AG10803 (cell line): ENCODE results near the gene CRTAP.
"Not testable (repeated sequence)": the region's sequence is repeated elsewhere in the genome, so short reads cannot be mapped to it uniquely, and the experiment has no call there.

ENCODE experiments used
- DNase-seq: peaks from one replicate; pipeline ENCODE4 v3.0.0; 2010; ENCODE audit warnings: low read depth
- H3K4me3 ChIP-seq: 2 replicates; pipeline ENCODE4 v1.5.1; 2011; ENCODE audit warnings: mild to moderate bottlenecking, low read length, control low read depth
- TF ChIP-seq, protein P1 (sequence below): conservative IDR thresholded peaks from 2 replicates; pipeline ENCODE4 v1.5.1; 2011; ENCODE audit warnings: mild to moderate bottlenecking, low read length, control low read depth, inconsistent platforms

CRTAP gene

DNA sequence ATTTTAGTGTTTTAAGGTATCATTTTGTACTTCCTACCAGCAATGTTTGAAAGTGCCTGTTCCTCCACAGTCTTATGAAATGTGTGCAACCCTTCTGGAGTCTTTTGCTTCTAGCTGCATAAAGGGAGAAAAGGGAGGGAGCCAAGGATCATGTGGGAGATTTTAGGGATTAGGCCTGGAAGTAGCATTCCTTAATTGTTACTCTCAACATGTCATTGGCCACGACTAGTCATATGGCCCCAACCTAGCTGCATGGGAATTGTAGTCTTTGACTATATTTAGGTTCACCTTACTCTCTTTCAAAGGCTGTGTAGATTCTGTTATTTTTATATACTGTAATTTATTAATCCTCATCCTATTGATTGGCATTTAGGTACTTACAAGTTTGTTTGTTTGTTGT is 14.9 kb downstream of the CRTAP start:
- peak; percentile 24 for DNase-seq
- TF ChIP-seq, protein P1, sequence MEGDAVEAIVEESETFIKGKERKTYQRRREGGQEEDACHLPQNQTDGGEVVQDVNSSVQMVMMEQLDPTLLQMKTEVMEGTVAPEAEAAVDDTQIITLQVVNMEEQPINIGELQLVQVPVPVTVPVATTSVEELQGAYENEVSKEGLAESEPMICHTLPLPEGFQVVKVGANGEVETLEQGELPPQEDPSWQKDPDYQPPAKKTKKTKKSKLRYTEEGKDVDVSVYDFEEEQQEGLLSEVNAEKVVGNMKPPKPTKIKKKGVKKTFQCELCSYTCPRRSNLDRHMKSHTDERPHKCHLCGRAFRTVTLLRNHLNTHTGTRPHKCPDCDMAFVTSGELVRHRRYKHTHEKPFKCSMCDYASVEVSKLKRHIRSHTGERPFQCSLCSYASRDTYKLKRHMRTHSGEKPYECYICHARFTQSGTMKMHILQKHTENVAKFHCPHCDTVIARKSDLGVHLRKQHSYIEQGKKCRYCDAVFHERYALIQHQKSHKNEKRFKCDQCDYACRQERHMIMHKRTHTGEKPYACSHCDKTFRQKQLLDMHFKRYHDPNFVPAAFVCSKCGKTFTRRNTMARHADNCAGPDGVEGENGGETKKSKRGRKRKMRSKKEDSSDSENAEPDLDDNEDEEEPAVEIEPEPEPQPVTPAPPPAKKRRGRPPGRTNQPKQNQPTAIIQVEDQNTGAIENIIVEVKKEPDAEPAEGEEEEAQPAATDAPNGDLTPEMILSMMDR, result no peak
- H3K4me3 ChIP-seq, result no peak overlapping the region

DNA sequence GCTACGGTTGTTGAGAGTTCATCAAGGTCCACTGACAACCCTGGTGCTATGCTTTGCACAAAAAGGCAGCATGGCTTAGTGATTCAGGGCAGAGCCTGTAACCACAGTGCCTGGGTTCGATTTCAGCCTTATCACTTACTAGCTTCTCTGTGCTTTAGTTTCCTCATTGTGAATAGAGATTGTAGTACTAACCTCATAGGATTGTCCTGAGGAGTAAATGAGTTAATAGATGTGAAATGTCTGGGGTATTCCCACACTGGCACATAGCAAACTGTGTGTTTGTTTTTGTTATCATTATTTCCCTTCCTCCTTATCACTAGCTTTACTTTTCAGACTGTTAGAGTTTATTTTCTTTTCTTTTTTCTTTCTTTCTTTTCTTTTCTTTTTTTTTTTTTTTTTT is 16.3 kb downstream of the CRTAP start:
- H3K4me3 ChIP-seq, result no peak overlapping the region
- no peak for DNase-seq
- TF ChIP-seq, protein P1, result no peak

DNA sequence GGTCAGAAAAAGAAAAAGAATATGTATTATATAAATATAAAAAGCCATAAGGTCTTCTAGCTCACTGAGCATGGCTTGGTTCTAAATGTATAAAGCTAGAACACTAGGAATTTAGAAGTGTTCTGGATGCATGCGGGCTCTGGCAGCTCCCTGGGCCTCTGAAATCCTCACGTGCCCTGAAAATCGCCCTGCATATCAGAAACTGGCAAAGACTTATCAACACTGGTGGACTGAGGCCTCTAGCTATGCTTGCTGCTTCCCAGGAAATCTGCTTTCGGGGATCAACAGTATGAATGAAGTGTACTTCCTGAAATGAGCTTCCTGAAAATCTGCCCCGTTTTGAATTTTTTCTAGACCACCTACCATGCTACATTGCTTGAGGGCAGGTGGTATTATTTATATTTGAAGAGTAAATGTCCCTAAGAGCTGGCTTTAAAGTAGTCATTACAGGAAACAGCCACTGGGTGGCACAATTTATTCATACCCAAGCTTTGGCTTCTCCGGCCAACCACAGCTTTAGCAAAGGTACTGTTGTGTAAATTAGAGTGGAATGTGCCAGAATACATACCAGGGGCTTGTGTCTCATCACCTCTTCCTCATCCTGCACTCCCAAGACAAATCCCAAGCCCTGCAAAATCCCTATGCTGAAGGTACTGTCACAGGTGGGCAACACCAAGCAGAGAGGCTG is 17.7 kb downstream of the CRTAP start:
- DNase-seq, result peak; percentile 80

DNA sequence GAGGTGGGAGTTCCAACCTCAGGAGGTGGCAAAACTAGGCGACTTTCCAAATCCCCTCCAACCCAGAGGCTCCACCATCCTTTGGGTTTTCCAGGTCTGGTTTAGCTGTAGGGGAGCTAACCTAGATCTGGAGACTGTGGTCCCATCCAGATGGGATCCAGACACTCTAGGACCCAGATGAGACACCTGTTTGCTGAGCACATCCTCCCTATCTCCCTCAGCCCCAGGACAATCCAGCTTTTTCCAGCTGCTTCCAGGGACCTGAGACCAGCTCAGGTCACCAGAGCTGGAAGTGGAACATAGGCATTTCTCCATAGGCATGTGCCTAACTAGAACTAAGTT is 18.2 kb downstream of the CRTAP start:
- no peak for DNase-seq
- TF ChIP-seq, protein P1, result no peak
- no peak overlapping the region for H3K4me3 ChIP-seq

More for the DNA sequence above, 17.7 kb downstream of the CRTAP start:
- TF ChIP-seq, protein P1, result peak; percentile 71
- no peak overlapping the region for H3K4me3 ChIP-seq

DNA sequence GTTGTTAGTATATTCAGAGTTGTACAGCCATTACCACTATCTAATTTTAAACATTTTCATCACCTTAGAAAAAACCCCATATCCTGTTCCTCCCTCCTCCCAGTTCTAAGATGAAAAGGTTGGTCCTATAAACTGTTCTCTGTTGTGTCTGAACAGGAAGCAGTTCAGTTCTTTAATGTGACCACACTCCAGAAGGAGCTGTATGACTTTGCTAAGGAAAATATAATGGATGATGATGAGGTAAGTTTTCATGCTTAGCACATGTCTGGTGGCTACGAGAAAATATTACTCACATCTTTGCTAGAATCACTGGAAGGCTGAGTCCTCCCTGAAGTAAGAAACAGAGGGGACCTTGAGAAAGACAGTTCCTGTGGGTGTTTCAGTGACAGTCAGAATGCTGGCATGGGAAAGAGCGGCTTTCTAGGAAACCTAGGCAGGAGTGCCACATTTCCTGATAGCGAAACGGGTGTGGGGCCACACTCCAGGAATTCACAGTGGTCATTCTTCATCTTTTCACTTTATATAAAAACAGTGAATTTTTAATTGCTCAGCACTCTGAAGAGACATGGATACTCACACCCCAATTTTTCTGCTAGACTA is 20.3 kb downstream of the CRTAP start:
- no peak overlapping the region for H3K4me3 ChIP-seq
- peak; percentile 25 for DNase-seq
- TF ChIP-seq, protein P1, result no peak

DNA sequence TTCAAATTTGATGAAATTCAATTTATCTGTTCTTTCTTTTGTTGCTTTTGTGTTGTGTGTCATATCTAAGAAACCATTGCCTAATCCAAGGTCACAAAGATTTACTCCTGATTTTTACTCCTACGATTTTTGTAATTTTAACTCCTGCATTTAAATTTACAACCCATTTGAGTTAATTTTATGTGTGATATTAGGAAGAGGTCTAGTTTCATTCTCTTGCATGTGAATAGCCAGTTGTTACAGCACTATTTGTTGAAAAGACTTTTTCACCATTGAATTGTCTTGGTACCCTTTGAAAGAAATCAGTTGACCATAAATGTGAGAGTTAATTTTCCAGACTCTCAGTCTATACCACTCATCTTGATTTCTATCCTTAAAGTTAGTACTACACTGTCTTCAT is 23.9 kb downstream of the CRTAP start:
- no peak overlapping the region for H3K4me3 ChIP-seq
- TF ChIP-seq, protein P1, result no peak
- DNase-seq, result no peak

DNA sequence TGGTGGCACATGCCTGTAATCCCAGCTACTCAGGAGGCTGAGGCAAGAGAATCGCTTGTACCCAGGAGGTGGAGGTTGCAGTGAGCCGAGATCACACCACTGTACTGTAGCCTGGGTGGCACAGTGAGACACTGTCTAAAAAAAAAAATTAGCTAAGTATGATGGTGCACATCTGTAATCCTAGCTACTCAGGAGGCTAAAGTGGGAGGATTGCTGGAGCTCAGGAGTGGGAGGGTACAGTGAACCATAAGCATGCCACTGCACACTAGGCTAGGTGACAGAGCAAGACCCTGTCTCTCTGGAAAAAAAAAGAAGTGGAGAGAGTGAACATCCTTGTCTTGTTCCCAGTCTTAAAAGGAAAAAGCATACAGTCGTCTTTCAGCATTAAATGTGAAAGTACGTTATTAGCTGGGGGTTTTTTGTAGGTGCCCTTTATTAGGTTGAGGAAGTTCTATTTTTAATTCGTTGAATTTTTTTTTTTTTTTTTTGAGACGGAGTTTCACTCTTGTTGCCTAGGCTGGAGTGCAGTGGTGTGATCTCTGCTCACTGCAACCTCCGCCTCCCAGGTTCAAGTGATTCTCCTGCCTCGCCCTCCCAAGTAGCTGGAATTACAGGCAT is 25.3 kb downstream of the CRTAP start:
- not testable (repeated sequence) for H3K4me3 ChIP-seq

More for the DNA sequence above, 25.3 kb downstream of the CRTAP start:
- not testable (repeated sequence) for DNase-seq
